HS-5 (cell line): ENCODE results near the gene NHS.

Source experiments
- DNase-seq: peaks from one replicate; pipeline ENCODE4 v3.0.0-alpha.2; 2012; ENCODE audit warnings: low read depth

The NHS gene

DNA sequence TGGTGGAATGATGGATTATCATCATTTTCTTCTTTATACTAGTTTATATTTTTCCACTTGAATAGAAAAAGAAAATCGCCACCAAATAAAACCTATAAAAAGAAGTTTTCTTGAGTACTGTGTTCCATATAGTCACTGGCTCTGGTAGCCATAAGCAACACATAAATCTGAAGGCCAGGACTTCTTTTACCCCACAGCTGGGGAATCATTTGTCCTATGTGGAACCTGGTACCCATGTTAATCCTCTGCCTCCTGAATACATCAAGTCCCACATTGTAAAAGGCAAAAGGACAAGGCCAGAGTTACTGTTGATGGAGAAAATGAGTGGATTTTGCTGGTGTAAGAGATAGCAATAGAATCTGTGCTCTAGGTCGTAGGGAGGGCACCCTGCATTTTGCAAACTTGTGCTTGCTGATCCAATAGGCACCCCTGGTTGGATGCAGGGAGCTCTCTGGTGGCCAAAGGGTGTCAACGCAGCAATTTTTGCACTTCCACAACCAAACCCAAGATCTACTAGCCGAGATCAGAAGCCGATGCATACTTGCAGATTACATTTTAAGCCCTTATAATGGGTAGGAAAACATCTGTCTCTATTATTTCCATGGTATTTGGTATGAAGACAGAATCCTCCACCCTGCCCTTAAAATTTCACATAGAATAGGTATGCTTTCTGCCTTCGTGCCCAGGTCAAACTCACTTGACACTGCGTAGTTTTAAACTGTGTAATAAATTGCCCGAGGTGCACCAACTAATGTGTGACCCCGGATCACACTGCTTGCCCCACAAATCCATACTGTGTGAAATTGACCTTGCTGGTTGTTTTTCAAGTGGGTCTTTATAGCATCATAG lies 216.1 kb downstream of the NHS start:
- DNase-seq = no peak

- no peak for DNase-seq
Observed at GRCh38 chrX:17591741-17592110, 216.7 kb downstream of the NHS start.

- DNase-seq = no peak
Observed at GRCh38 chrX:17592117-17592516, 217.1 kb downstream of the NHS start.

- no peak for DNase-seq
Observed at GRCh38 chrX:17594693-17595092, 219.7 kb downstream of the NHS start.

DNA sequence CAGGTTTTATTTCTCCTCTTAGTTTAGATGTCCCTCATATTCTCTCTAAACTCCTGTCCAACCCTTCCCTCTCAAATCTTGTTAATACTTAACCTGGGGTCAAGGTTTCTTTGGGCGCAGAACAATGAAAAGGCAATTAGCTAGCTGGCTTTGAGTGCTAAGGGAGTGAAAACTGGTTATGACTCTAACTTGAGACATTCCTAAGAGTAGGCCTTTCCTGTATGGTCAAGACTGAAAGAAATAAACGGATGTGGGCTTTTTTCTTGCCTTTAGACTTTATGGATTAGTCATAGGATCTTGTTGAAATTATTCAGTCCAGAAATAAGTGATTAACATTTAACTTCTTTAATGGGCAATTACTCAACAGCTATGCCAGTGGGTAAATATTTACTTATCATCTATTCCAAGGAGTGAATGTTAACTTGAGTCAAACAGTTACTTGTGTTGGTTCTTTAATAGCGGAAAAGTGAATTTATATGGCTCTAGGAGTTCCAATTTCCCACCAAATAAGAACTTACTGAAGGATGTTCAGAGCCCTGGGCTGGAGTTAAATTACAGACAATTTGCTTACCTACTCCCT lies 220.5 kb downstream of the NHS start:
- DNase-seq = no peak

DNA sequence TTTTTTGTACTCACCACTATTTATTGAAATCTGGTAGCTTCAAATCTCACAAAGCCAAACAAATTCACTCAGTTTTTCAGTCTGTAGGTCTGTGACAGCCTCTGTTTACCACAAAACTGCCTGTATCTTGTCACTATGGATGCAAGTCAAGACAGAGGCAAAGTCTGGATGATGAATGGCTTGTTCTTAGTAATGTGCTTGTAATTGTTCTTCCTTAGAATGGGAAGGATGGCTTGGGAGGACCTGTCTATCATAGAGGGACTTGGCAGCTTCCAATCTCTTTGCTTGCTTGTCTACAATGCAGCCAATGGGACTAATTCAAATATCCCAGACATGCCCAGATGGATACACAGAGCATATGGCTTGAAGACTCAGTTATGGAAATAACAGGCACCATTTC lies 221.1 kb downstream of the NHS start:
- DNase-seq = no peak

- no peak for DNase-seq
Observed at GRCh38 chrX:17596546-17597205, 221.7 kb downstream of the NHS start.

- DNase-seq = no peak
Observed at GRCh38 chrX:17597327-17597726, 222.3 kb downstream of the NHS start.

- DNase-seq = no peak
Observed at GRCh38 chrX:17597836-17598439, 222.9 kb downstream of the NHS start.

DNA sequence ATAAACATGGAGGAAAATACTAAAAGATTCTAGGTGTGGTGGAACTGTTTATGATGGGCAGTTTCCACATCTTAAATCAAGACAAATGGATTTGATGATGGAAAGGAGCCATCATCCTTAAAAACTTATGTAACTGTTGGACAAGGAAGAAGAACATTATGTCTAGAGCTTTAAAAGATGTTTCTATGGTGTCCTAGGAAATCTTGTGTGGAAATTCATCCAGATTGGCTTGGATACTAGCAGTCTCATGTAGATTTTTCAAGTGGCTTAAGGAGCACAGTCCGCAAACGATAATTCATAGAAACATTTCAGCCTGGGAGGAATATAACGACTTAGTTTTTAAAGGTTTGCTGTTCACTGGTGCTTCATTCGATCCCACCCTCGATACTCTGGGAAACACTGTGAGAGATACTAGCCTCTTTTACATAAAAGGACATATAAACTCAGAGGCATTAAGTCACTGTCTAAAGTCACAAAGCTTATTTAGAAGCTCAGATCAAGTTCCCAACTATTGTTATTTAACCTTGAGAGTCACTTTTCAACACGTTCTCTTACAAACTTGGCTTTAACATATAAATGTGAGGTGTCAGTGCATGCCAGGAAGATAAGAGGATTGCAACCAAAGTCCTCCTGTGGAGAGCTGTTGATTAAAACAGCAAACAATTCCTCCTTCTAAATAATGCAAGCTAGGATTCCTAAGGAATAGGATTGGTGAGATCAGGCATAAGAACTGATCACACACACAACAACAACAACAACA lies 226.6 kb downstream of the NHS start:
- no peak for DNase-seq

GRCh38 chrX:17602245-17602644 lies 227.2 kb downstream of the NHS start:
- no peak for DNase-seq

GRCh38 chrX:17603196-17603595 lies 228.2 kb downstream of the NHS start:
- no peak for DNase-seq

DNA sequence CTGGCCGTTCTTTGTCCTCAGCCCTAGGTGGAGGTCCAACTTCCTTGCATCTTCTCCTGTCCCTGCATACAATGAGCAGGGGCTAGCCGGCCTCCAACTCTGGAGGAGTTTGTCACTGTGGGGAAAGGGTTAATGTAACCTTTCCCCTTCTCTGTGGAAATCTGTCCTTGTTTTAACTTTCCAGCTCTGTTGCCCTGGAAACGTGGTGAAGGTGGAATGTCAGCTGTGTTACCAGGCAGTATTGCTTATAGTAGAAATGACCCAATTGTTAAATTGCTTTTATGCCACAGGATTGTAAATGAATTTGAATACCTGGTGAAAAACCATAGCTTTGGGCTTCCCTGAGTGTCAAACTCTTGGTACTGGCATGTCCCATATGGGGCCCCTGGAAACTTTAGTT lies 230.7 kb downstream of the NHS start:
- no peak for DNase-seq

GRCh38 chrX:17606231-17606630 lies 231.2 kb downstream of the NHS start:
- no peak for DNase-seq

- DNase-seq = no peak
Observed at GRCh38 chrX:17608888-17609287, 233.9 kb downstream of the NHS start.

DNA sequence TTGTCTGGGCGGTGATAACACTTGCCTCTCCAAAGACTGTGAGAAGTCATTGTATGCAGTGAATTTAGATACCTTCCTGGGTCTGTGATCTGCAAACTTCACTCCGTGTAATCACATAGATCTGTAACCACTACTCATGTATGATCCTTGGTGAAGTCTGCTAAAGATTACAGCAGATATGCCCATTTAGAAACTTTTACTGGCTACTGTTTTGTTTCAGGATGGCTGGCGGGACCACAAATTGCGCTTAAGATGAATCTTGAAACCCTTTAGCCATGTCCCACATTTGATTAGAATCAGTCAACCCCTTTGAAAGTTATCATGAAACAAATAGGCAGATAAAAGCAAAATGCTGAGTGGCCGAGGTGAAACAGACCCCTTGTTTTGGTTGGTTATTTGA lies 235.8 kb downstream of the NHS start:
- DNase-seq = no peak

DNA sequence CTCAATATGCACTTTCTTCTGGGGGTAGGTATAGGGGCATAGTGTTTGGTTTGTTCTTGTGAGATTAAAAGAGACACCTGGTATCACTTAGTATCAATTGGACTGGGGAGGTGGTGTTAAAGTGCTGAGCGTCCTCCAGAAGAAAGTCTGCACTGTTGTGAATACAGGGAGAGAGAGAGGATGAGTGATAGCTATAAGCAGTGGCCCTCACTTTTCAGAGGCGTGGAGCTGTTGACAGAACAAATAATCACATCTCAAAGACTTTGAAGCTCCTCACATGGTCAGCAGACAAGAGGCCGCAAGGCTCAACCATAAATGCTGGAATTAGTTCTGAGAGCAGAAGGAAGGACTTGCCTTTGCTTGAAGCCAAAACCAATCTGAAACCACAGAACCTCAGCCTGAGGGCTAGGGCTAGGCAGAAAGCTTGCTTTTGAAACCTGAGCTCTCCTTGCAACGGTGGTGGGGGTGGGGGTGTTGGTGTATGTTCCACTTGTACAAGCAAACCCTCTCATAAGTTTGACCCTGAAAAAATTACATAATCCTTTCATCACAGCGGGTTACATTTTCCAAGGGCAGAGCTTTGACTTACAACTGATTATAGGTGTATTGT lies 239.1 kb downstream of the NHS start:
- no peak for DNase-seq

- DNase-seq = no peak
Observed at GRCh38 chrX:17616936-17617335, 241.9 kb downstream of the NHS start.

DNA sequence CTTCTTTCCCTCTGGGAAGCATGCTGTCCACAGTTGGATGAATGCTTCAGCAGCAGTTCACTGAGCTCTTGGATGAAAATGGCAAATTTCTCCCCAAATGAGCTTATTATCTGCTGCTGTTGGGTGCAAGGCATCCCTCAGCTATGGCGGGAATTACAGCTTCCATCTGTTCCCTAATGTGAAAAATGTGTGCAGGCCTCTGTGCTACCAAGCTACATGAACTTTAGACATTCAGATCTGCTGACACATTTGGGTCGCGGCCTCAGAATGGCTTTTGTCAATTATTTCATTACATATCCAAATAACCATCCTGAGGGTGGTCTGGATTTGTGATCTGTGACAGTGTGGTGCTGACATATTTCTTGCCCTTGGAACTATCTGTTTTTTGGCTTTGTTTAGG lies 242.8 kb downstream of the NHS start:
- no peak for DNase-seq

- no peak for DNase-seq
Observed at GRCh38 chrX:17621566-17622270, 246.7 kb downstream of the NHS start.

- no peak for DNase-seq
Observed at GRCh38 chrX:17622331-17622730, 247.3 kb downstream of the NHS start.
